Measurements from ENCODE around the gene JMJD1C. TPM values are rescaled to one million over a fixed set of nuclear protein-coding genes. Genes with fewer than 3 reads are reported as not detected.

The JMJD1C gene
- total and polyA plus RNA-seq, 2 donors (not counting 3 experiments of a cell fraction or from before 2014, with no cell fraction given), result 32.1 to 97.1 TPM

- dilution Hi-C loops (cut with MboI; ENCODE audit: extremely low pct_ligation_motif_present, low sequenced_read_pairs), result no loop called here
- Histone ChIP-seq H4K20me1 (replicated peaks; ENCODE audit: control insufficient read depth, extremely low read depth, insufficient read depth, low read length) (no peaks in the 10 kb centered on the region), H3K9me3 (replicated peaks; ENCODE audit: control insufficient read depth, insufficient read depth, low read length) (no peaks in the 10 kb centered on the region), H3K4me3 (replicated peaks in 1 of 3; ENCODE audit: insufficient read depth in 1 of 3, low read depth in 1 of 3, low read length in 3 of 3) (no peak overlapping the region), H3K27ac (ENCODE audit: insufficient read depth, low read depth, low read length) (no peak overlapping the region), H3K27me3 (ENCODE audit: control insufficient read depth in 2 of 2, insufficient read depth in 2 of 2, low read length in 2 of 2) (no peaks in the 10 kb centered on the region), H3K36me3 (ENCODE audit: control insufficient read depth in 2 of 2, extremely low read depth in 1 of 2, insufficient read depth in 2 of 2, low read length in 2 of 2) (no peaks in the 10 kb centered on the region), H3K9ac (replicated peaks; ENCODE audit: extremely low read depth, insufficient read depth, low read length) (no peak overlapping the region), H3K9me1 (replicated peaks; ENCODE audit: control insufficient read depth, extremely low read depth, insufficient read depth, low read length) (no peaks in the 10 kb centered on the region), H3K79me2 (ENCODE audit: control insufficient read depth, insufficient read depth, low read length) (peaks cover 34% of the 10 kb centered on the region), H3K4me1 (ENCODE audit: control insufficient read depth, extremely low read depth, insufficient read depth, low read length) (no peaks in the 10 kb centered on the region), H3K4me2 (ENCODE audit: insufficient read depth, low read length) (no peak overlapping the region), H2AFZ (ENCODE audit: low read depth, low read length) (no peak overlapping the region)
- no peak for TF ChIP-seq JUN (IDR thresholded peaks at IDR 0.05; ENCODE audit: borderline replicate concordance, insufficient read depth, insufficient read length, low read depth)
- no peak for TF ChIP-seq EZH2 (IDR thresholded peaks at IDR 0.05; ENCODE audit: borderline replicate concordance, low read depth, low read length, severe bottlenecking)
- TF ChIP-seq POLR2A (IDR thresholded peaks at IDR 0.05; ENCODE audit: low read depth, low read length), result no peak
- TF ChIP-seq FOS (IDR thresholded peaks at IDR 0.05; ENCODE audit: borderline replicate concordance, insufficient read depth, low read length), result no peak
- TF ChIP-seq MAX (IDR thresholded peaks at IDR 0.05; ENCODE audit: insufficient read depth, insufficient read length), result no peak
- TF ChIP-seq CTCF (IDR thresholded peaks at IDR 0.05; ENCODE audit: extremely low read depth in 1 of 2, insufficient read depth in 1 of 2, low read depth in 1 of 2, low read length in 2 of 2), result no peak
- TF ChIP-seq MYC (IDR thresholded peaks at IDR 0.05; ENCODE audit: low read depth, low read length), result no peak
- no peak for TF ChIP-seq GATA2 (IDR thresholded peaks at IDR 0.05; ENCODE audit: insufficient read depth, insufficient read length, low read depth, low read length)
- no peak for TF ChIP-seq POLR2AphosphoS5 (IDR thresholded peaks at IDR 0.05; ENCODE audit: insufficient read depth, low read depth, low read length)
- intact Hi-C loops (cut with micrococcal nuclease), result no loop called here
- DNase-seq (ENCODE audit: low read depth, low spot score) (no peak), FAIRE-seq (no peak)
- no TSS peak for BruUV-seq (replicated peaks)
- ChIA-PET POLR2A (no interaction called here), CTCF (no interaction called here)
Measured at GRCh38 chr10:63348245-63348850, 117.4 kb downstream of the JMJD1C start.

All from endothelial cell of umbilical vein (primary cell).